Neural crest cell (in vitro differentiated cells): Measurements from ENCODE around the gene KIF3A. TPM values are rescaled to one million over a fixed set of nuclear protein-coding genes. Genes with fewer than 3 reads are reported as not detected.

Experiments
- DNase-seq: peaks from one replicate; pipeline ENCODE4 v3.0.0; 2021; ENCODE audit warnings: low read depth, mixed read lengths, low spot score
- H3K27ac Mint-ChIP-seq: one replicate; pipeline ENCODE4 v1.8.0; 2021; ENCODE audit warnings: mild to moderate bottlenecking, mixed read lengths; ENCODE audit not compliant: unreplicated experiment
- H3K27me3 Mint-ChIP-seq: 2 replicates; pipeline ENCODE4 v1.8.0; 2021; ENCODE audit warnings: low read depth, mild to moderate bottlenecking, mixed read lengths
- H3K36me3 Mint-ChIP-seq: 2 replicates; pipeline ENCODE4 v1.8.0; 2021; ENCODE audit warnings: low read depth, mild to moderate bottlenecking, mixed read lengths
- H3K4me1 Mint-ChIP-seq: 2 replicates; pipeline ENCODE4 v1.8.0; 2021; ENCODE audit warnings: mixed read lengths
- H3K4me3 Mint-ChIP-seq: one replicate; pipeline ENCODE4 v1.8.0; 2021; ENCODE audit warnings: mild to moderate bottlenecking, mixed read lengths
- H3K9me3 Mint-ChIP-seq: 2 replicates; pipeline ENCODE4 v1.8.0; 2021; ENCODE audit warnings: mixed read lengths
- CTCF ChIP-seq: fragments of 200-600 bp; sonication (generic); conservative IDR thresholded peaks from 2 replicates; pipeline ENCODE4 v1.5.0; 2021; ENCODE audit warnings: antibody characterized with exemption, mild to moderate bottlenecking
- total RNA-seq: library from RNA; stranded (reverse); gene quantifications from 2 replicates; pipeline ENCODE4 v1.2.1, GENCODE V29; 2021

The KIF3A gene
- total RNA-seq, 1 donor from 2014 or later, result 23.8 TPM

GRCh38 chr5:132664696-132665209 lies 72.6 kb downstream of the KIF3A start:
- Mint-ChIP-seq H3K36me3 (no peaks in the 10 kb centered on the region), H3K27ac (no peak overlapping the region)
- no peak for TF ChIP-seq CTCF

GRCh38 chr5:132663771-132664695 lies 73.3 kb downstream of the KIF3A start:
- Mint-ChIP-seq H3K36me3 (no peaks in the 10 kb centered on the region), H3K27ac (peak overlapping the region; percentile 36), H3K27me3 (no peaks in the 10 kb centered on the region), H3K9me3 (no peaks in the 10 kb centered on the region), H3K4me1 (peaks cover 36% of the 10 kb centered on the region), H3K4me3 (peak overlapping the region; percentile 67)
- no peak for DNase-seq
- TF ChIP-seq CTCF, result no peak

More at GRCh38 chr5:132664696-132665209, 72.6 kb downstream of the KIF3A start:
- DNase-seq, result no peak
- Mint-ChIP-seq H3K9me3 (no peaks in the 10 kb centered on the region), H3K27me3 (no peaks in the 10 kb centered on the region), H3K4me1 (peaks cover 36% of the 10 kb centered on the region), H3K4me3 (no peak overlapping the region)

- H3K4me1 Mint-ChIP-seq, result peaks cover 36% of the 10 kb centered on the region
- H3K27me3 Mint-ChIP-seq, result peaks cover under 1% of the 10 kb centered on the region
- peak overlapping the region; percentile 23 for H3K27ac Mint-ChIP-seq
- no peak for DNase-seq
- H3K4me3 Mint-ChIP-seq, result no peak overlapping the region
- H3K9me3 Mint-ChIP-seq, result no peaks in the 10 kb centered on the region
- peak; percentile 13 for TF ChIP-seq CTCF
- no peaks in the 10 kb centered on the region for H3K36me3 Mint-ChIP-seq
Measured at GRCh38 chr5:132662925-132663770, 74.2 kb downstream of the KIF3A start.

GRCh38 chr5:132662004-132662401 lies 75.3 kb downstream of the KIF3A start:
- H3K4me3 Mint-ChIP-seq, result no peak overlapping the region
- peaks cover 12% of the 10 kb centered on the region for H3K27me3 Mint-ChIP-seq
- DNase-seq, result no peak
- no peak for TF ChIP-seq CTCF
- H3K36me3 Mint-ChIP-seq, result no peaks in the 10 kb centered on the region
- H3K27ac Mint-ChIP-seq, result no peak overlapping the region
- no peaks in the 10 kb centered on the region for H3K9me3 Mint-ChIP-seq
- peaks cover 36% of the 10 kb centered on the region for H3K4me1 Mint-ChIP-seq

- Mint-ChIP-seq H3K9me3 (no peaks in the 10 kb centered on the region), H3K27ac (no peak overlapping the region), H3K27me3 (peaks cover 18% of the 10 kb centered on the region), H3K4me1 (peaks cover 33% of the 10 kb centered on the region), H3K36me3 (no peaks in the 10 kb centered on the region), H3K4me3 (no peak overlapping the region)
- TF ChIP-seq CTCF, result no peak
- DNase-seq, result no peak
Measured at GRCh38 chr5:132661231-132662003, 75.9 kb downstream of the KIF3A start.
